RWPE2 (cell line): ENCODE measurements around the gene SS18.

Experiments
- ATAC-seq: fragments of 200-7000 bp; cut with Tn5 transposase; 3 replicates; pipeline ENCODE4 v1.9.1; 2021; ENCODE audit warnings: low read depth
- DNase-seq: peaks from one replicate; pipeline ENCODE4 v3.0.0-alpha.2; 2020; ENCODE audit warnings: low spot score
- H3K27ac ChIP-seq: fragments of 450-650 bp; 2 replicates; pipeline ENCODE4 v1.5.1; 2017; ENCODE audit warnings: mild to moderate bottlenecking; ENCODE audit not compliant: poor library complexity, severe bottlenecking
- H3K27me3 ChIP-seq: fragments of 250-450 bp; sonication (Bioruptor Pico); 2 replicates; pipeline ENCODE4 v1.5.1; 2021; ENCODE audit warnings: mild to moderate bottlenecking, moderate library complexity; ENCODE audit not compliant: insufficient read depth, poor library complexity, severe bottlenecking
- H3K36me3 ChIP-seq: fragments of 250-450 bp; sonication (Bioruptor Pico); 2 replicates; pipeline ENCODE4 v1.5.1; 2020; ENCODE audit warnings: low read depth, mild to moderate bottlenecking, moderate library complexity
- H3K4me1 ChIP-seq: fragments of 250-450 bp; sonication (Bioruptor Pico); 2 replicates; pipeline ENCODE4 v1.5.1; 2021; ENCODE audit warnings: mild to moderate bottlenecking, moderate library complexity; ENCODE audit not compliant: insufficient read depth, poor library complexity, severe bottlenecking
- H3K4me3 ChIP-seq: fragments of 250-450 bp; sonication (Bioruptor Pico); 2 replicates; pipeline ENCODE4 v1.5.1; 2021; ENCODE audit warnings: mild to moderate bottlenecking, moderate library complexity; ENCODE audit not compliant: severe bottlenecking
- H3K9me3 ChIP-seq: fragments of 250-450 bp; sonication (Bioruptor Pico); 2 replicates; pipeline ENCODE4 v1.5.1; 2021; ENCODE audit warnings: mild to moderate bottlenecking, moderate library complexity; ENCODE audit not compliant: severe bottlenecking
- CTCF ChIP-seq: fragments of 450-650 bp; IDR thresholded peaks from one replicate; pipeline ENCODE4 v1.5.1; 2017; ENCODE audit warnings: mild to moderate bottlenecking, moderate library complexity; ENCODE audit not compliant: poor library complexity, severe bottlenecking

SS18 gene

GRCh38 chr18:26044807-26045206 lies 45.6 kb downstream of the SS18 start:
- no peak for TF ChIP-seq CTCF

GRCh38 chr18:26040051-26040656 lies 50.3 kb downstream of the SS18 start:
- DNase-seq = no peak

More at GRCh38 chr18:26044807-26045206, 45.6 kb downstream of the SS18 start:
- Histone ChIP-seq H3K27me3 (no peaks in the 10 kb centered on the region), H3K27ac (no peak overlapping the region), H3K36me3 (peaks cover 12% of the 10 kb centered on the region; the same call in 1 of the 2 replicates), H3K4me3 (no peak overlapping the region), H3K9me3 (no peaks in the 10 kb centered on the region), H3K4me1 (peaks cover 4% of the 10 kb centered on the region)
- ATAC-seq = no peak
- DNase-seq = no peak

GRCh38 chr18:26039203-26039602 lies 51.2 kb downstream of the SS18 start:
- no peak overlapping the region for H3K4me3 ChIP-seq
- DNase-seq (no peak), ATAC-seq (no peak)
- H3K4me1 ChIP-seq = peaks cover 4% of the 10 kb centered on the region
- H3K27me3 ChIP-seq = no peaks in the 10 kb centered on the region
- peaks cover 49% of the 10 kb centered on the region for H3K36me3 ChIP-seq
- H3K9me3 ChIP-seq = no peaks in the 10 kb centered on the region
- no peak for TF ChIP-seq CTCF
- H3K27ac ChIP-seq = no peak overlapping the region

More at GRCh38 chr18:26040051-26040656, 50.3 kb downstream of the SS18 start:
- Histone ChIP-seq H3K27ac (no peak overlapping the region), H3K9me3 (no peaks in the 10 kb centered on the region), H3K4me3 (no peak overlapping the region), H3K27me3 (no peaks in the 10 kb centered on the region), H3K36me3 (peaks cover 39% of the 10 kb centered on the region), H3K4me1 (peaks cover 4% of the 10 kb centered on the region)
- peak; percentile 36; the same call in 1 of the 3 replicates for ATAC-seq
- TF ChIP-seq CTCF = no peak

- no peaks in the 10 kb centered on the region for H3K27me3 ChIP-seq
- no peak for TF ChIP-seq CTCF
- H3K4me1 ChIP-seq = peaks cover 4% of the 10 kb centered on the region
- H3K36me3 ChIP-seq = peaks cover 73% of the 10 kb centered on the region
- H3K9me3 ChIP-seq = no peaks in the 10 kb centered on the region
- no peak overlapping the region for H3K27ac ChIP-seq
- DNase-seq (no peak), ATAC-seq (no peak)
- H3K4me3 ChIP-seq = no peak overlapping the region
Measured at GRCh38 chr18:26036635-26037034, 53.8 kb downstream of the SS18 start.

DNA sequence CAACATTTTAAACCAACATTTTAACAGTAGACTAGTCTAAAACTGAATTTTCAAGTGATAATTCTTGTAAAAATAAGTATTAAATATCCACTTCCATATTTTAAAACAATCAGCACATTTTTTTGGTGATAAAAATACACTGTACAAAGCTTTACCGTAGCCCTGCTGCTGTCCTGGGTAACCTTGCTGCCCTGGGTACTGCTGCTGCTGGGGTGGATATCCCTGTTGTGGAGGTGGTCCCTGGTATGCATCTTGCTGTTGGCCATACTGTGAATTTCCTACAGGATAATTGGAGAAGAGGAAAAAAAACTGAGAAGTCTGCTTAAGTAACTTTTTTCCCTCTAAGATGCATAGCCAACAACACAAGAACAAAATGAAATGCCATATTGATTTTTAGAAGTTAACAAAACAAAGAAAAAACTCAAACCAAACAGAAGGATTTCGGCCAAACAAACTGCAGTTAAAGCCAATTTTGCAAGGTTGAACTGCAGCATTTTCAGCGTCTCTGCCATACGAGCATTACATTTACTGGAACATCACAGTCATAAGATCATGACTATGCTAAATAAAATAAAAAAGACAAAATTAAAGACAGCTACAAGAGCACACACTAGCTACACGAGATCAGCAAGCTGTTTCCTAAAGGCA lies 55.4 kb downstream of the SS18 start:
- no peaks in the 10 kb centered on the region for H3K9me3 ChIP-seq
- no peaks in the 10 kb centered on the region for H3K27me3 ChIP-seq
- no peaks in the 10 kb centered on the region for H3K4me1 ChIP-seq
- DNase-seq = no peak
- no peak for ATAC-seq
- no peak overlapping the region for H3K27ac ChIP-seq
- TF ChIP-seq CTCF = no peak
- H3K36me3 ChIP-seq = peaks cover 89% of the 10 kb centered on the region
- no peak overlapping the region for H3K4me3 ChIP-seq
